22Rv1 (cell line): Measurements from ENCODE around the gene YWHAG.
"Not testable (repeated sequence)": the region's sequence is repeated elsewhere in the genome, so short reads cannot be mapped to it uniquely, and the experiment has no call there.

Experiments used
- H3K27ac ChIP-seq: fragments of 450-650 bp; 2 replicates; pipeline ENCODE4 v1.5.1; 2017
- CTCF ChIP-seq: fragments of 450-650 bp; IDR thresholded peaks from 2 replicates; pipeline ENCODE4 v1.5.1; 2017; ENCODE audit warnings: mild to moderate bottlenecking
- ZFX ChIP-seq: fragments of 450-650 bp; IDR thresholded peaks from 2 replicates; pipeline ENCODE4 v1.6.1; 2017; ENCODE audit warnings: antibody characterized with exemption, borderline replicate concordance

YWHAG gene

GRCh38 chr7:76310102-76310957 is 48.5 kb downstream of the YWHAG start:
- peak overlapping the region; percentile 28 for H3K27ac ChIP-seq
- TF ChIP-seq ZFX (no peak), CTCF (no peak)

DNA sequence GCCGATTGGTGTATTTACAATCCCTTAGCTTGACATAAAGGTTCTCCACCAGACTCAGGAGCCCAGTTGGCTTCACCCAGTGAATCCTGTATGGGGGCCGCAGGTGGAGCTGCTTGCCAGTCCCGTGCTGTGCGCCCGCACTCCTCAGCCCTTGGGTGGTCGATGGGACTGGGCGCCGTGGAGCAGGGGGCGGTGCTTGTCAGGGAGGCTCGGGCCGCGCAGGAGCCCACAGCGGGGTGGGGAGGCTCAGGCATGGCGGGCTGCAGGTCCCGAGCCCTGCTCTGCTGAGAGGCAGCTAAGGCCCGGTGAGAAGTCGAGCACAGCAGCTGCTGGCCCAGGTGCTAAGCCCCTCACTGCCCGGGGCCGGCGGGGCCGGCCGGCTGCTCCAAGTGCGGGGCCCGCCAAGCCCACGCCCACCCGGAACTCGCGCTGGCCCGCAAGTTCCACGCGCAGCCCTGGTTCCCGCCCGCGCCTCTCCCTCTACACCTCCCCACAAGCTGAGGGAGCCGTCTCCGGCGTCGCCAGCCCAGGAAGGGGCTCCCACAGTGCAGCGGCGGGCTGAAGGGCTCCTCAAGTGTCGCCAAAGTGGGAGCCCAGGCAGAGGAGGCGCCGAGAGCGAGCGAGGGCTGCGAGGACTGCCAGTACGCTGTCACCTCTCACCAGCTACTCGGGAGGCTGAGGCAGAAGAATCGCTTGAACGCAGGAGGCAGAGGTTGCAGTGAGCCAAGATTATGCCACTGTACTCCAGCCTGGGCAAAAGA is 49.3 kb downstream of the YWHAG start:
- not testable (repeated sequence) for H3K27ac ChIP-seq

DNA sequence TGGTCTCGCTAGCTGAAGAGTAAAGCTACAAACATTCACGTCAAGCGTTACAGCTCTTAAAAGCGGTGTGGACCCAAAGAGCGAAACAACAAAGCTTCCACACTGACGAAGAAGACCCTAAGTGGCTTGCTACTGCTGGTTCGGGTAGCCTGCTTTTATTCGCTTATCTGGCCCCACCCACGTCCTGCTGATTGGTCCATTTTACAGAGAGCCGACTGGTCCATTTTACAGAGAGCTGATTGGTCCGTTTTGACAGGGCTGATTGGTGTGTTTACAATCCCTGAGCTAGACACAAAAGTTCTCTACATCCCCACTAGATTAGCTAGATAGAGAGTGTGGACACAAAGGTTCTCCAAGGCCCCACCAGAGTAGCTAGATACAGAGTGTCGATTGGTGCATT is 49.9 kb downstream of the YWHAG start:
- H3K27ac ChIP-seq = peak overlapping the region; percentile 98; the same call in 1 of the 2 replicates

GRCh38 chr7:76304888-76305375 is 53.9 kb downstream of the YWHAG start:
- H3K27ac ChIP-seq = peak overlapping the region; percentile 98
- TF ChIP-seq CTCF (no peak), ZFX (no peak)

GRCh38 chr7:76303202-76304147 is 55.3 kb downstream of the YWHAG start:
- peak overlapping the region; percentile 98 for H3K27ac ChIP-seq
- TF ChIP-seq CTCF = no peak

DNA sequence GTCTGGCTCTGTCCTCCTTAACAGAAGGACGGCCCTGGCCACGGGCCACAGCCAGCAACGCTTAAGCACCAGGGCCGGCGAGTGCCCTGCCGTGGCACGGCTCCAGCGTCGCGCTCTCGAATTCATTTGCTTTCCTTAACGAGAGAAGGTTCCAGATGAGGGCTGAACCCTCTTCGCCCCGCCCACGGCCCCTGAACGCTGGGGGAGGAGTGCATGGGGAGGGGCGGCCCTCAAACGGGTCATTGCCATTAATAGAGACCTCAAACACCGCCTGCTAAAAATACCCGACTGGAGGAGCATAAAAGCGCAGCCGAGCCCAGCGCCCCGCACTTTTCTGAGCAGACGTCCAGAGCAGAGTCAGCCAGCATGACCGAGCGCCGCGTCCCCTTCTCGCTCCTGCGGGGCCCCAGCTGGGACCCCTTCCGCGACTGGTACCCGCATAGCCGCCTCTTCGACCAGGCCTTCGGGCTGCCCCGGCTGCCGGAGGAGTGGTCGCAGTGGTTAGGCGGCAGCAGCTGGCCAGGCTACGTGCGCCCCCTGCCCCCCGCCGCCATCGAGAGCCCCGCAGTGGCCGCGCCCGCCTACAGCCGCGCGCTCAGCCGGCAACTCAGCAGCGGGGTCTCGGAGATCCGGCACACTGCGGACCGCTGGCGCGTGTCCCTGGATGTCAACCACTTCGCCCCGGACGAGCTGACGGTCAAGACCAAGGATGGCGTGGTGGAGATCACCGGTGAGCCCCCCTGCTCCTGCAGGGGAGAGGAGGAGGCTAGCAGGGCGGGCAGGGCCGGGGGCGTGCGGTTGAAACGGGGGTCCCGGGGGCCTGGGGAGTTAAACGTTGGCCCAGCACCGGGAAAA is 56.2 kb downstream of the YWHAG start, which contains the start of gene HSPB1:
HSPB1 (plus strand) TSS at position 327 of the 855 bp plus-strand sequence; CDS start at position 367, 40 bp downstream.
- H3K27ac ChIP-seq = peak within 1 kb of the TSS; percentile 98
- TF ChIP-seq ZFX (no peak), CTCF (peak; percentile 14; the same call in 1 of the 2 replicates)

- H3K27ac ChIP-seq = peak overlapping the region; percentile 98
- TF ChIP-seq CTCF (no peak), ZFX (no peak)
Observed at GRCh38 chr7:76301000-76301399, 57.8 kb downstream of the YWHAG start.
